M059J (cell line): ENCODE results near the gene GOLT1A. TPM values are rescaled to one million over a fixed set of nuclear protein-coding genes. Genes with fewer than 3 reads are reported as not detected.
A peak's percentile ranks its signal among the peaks of the same experiment; 100 is the strongest.

ENCODE experiments used
- DNase-seq: peaks from one replicate; pipeline ENCODE4 v3.0.0-alpha.2; 2012; ENCODE audit warnings: low read depth
- total RNA-seq: library from RNA; depleted of rRNA; stranded (reverse); fragments of >200 nt; shearing (Covaris generic); gene quantifications from 2 replicates; pipeline ENCODE4 v1.2.3, GENCODE V29; 2014

The GOLT1A gene
- total RNA-seq, 1 experiment from 2014 or later = 2.2 TPM

- DNase-seq = no peak
These were observed 6.3 kb upstream of the GOLT1A start for GRCh38 chr1:204219971-204220616.

GRCh38 chr1:204218552-204218951, 4.8 kb upstream of the GOLT1A start:
- no peak for DNase-seq

- DNase-seq = no peak
These were observed 3.8 kb upstream of the GOLT1A start for GRCh38 chr1:204217648-204218000.

- no peak for DNase-seq
These were observed 3.3 kb upstream of the GOLT1A start for GRCh38 chr1:204216880-204217647.

- DNase-seq = no peak
These were observed 2.4 kb upstream of the GOLT1A start for GRCh38 chr1:204216236-204216635.

GRCh38 chr1:204212715-204213114, 1.1 kb downstream of the GOLT1A start:
- DNase-seq = no peak

- DNase-seq = no peak
These were observed 2.7 kb downstream of the GOLT1A start for GRCh38 chr1:204211046-204211445.

GRCh38 chr1:204207136-204207616, 6.6 kb downstream of the GOLT1A start:
- DNase-seq = peak; percentile 43

- peak; percentile 41 for DNase-seq
These were observed 7.7 kb downstream of the GOLT1A start for GRCh38 chr1:204206121-204206520.

GRCh38 chr1:204205486-204205885, 8.3 kb downstream of the GOLT1A start:
- DNase-seq = no peak

GRCh38 chr1:204204944-204205343, 8.8 kb downstream of the GOLT1A start:
- no peak for DNase-seq

- DNase-seq = peak; percentile 29
These were observed 10.5 kb downstream of the GOLT1A start for GRCh38 chr1:204203206-204203767.

- DNase-seq = no peak
These were observed 11.3 kb downstream of the GOLT1A start for GRCh38 chr1:204202481-204202880.

GRCh38 chr1:204201348-204202040, 12.3 kb downstream of the GOLT1A start:
- no peak for DNase-seq

- no peak for DNase-seq
These were observed 14.2 kb downstream of the GOLT1A start for GRCh38 chr1:204199579-204199978.

- DNase-seq = peak; percentile 96
These were observed 15.1 kb downstream of the GOLT1A start for GRCh38 chr1:204198348-204199340.

GRCh38 chr1:204197068-204197467, 16.7 kb downstream of the GOLT1A start:
- DNase-seq = no peak

- DNase-seq = no peak
These were observed 17.6 kb downstream of the GOLT1A start, which contains the start of gene KISS1 for GRCh38 chr1:204196068-204196795. KISS1 (minus strand) TSS chr1:204196491; CDS start chr1:204192876, 3,615 bp downstream.

GRCh38 chr1:204194771-204195170, 19.0 kb downstream of the GOLT1A start:
- DNase-seq = no peak

- DNase-seq = peak; percentile 51
These were observed 19.7 kb downstream of the GOLT1A start for GRCh38 chr1:204194080-204194479.
